B cell (primary cell): ENCODE data around the gene CTNNA3.
"Not testable (repeated sequence)": the region's sequence is repeated elsewhere in the genome, so short reads cannot be mapped to it uniquely, and the experiment has no call there.

Experiments used
- EZH2 ChIP-seq: IDR thresholded peaks from 2 replicates; pipeline ENCODE4 v1.6.1; 2012; ENCODE audit warnings: borderline replicate concordance, low read depth, mild to moderate bottlenecking, moderate library complexity, low read length; ENCODE audit not compliant: insufficient read depth, poor library complexity, severe bottlenecking
- TF ChIP-seq, protein P1 (sequence below): fragments of 200-600 bp; IDR thresholded peaks from one replicate; pipeline ENCODE4 v1.8.0; 2022; ENCODE audit warnings: antibody characterized with exemption, mild to moderate bottlenecking

- TF ChIP-seq, protein P1, sequence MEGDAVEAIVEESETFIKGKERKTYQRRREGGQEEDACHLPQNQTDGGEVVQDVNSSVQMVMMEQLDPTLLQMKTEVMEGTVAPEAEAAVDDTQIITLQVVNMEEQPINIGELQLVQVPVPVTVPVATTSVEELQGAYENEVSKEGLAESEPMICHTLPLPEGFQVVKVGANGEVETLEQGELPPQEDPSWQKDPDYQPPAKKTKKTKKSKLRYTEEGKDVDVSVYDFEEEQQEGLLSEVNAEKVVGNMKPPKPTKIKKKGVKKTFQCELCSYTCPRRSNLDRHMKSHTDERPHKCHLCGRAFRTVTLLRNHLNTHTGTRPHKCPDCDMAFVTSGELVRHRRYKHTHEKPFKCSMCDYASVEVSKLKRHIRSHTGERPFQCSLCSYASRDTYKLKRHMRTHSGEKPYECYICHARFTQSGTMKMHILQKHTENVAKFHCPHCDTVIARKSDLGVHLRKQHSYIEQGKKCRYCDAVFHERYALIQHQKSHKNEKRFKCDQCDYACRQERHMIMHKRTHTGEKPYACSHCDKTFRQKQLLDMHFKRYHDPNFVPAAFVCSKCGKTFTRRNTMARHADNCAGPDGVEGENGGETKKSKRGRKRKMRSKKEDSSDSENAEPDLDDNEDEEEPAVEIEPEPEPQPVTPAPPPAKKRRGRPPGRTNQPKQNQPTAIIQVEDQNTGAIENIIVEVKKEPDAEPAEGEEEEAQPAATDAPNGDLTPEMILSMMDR: not testable (repeated sequence)
- TF ChIP-seq EZH2: not testable (repeated sequence)
Measured at GRCh38 chr10:66353822-66354221, 1342.2 kb downstream of the CTNNA3 start.
